Measurements from ENCODE around the gene LHX3.

The LHX3 gene

GRCh38 chr9:136235709-136236455 is 31.0 kb upstream of the LHX3 start:
- H3K4me3 ChIP-seq (ENCODE audit: low read depth in 1 of 2, low read length in 1 of 2): no peak overlapping the region
- no peaks in the 10 kb centered on the region for H3K36me3 ChIP-seq
- peaks cover 20 to 21% of the 10 kb centered on the region in 2 experiments for H3K4me1 ChIP-seq (ENCODE audit: control insufficient read depth in 1 of 2, insufficient read depth in 1 of 2, low read depth in 1 of 2, low read length in 1 of 2)
- H3K27ac ChIP-seq: no peak overlapping the region
- no peak for TF ChIP-seq CTCF (IDR thresholded peaks at IDR 0.05)
- H3K9me3 ChIP-seq: no peaks in the 10 kb centered on the region
- H3K27me3 ChIP-seq: no peaks in the 10 kb centered on the region

- no peaks in the 10 kb centered on the region for H3K36me3 ChIP-seq
Measured at GRCh38 chr9:136235171-136235570, 30.2 kb upstream of the LHX3 start.

GRCh38 chr9:136234597-136234996 is 29.7 kb upstream of the LHX3 start:
- Histone ChIP-seq H3K27me3 (no peaks in the 10 kb centered on the region), H3K9me3 (no peaks in the 10 kb centered on the region), H3K4me3 (ENCODE audit: low read depth in 1 of 2, low read length in 1 of 2) (no peak overlapping the region), H3K36me3 (no peaks in the 10 kb centered on the region), H3K27ac (no peak overlapping the region), H3K4me1 (ENCODE audit: control insufficient read depth in 1 of 2, insufficient read depth in 1 of 2, low read depth in 1 of 2, low read length in 1 of 2) (peaks cover 20 to 21% of the 10 kb centered on the region in 2 experiments)
- TF ChIP-seq CTCF (IDR thresholded peaks at IDR 0.05): no peak

More at GRCh38 chr9:136235171-136235570, 30.2 kb upstream of the LHX3 start:
- Histone ChIP-seq H3K9me3 (no peaks in the 10 kb centered on the region), H3K4me1 (ENCODE audit: control insufficient read depth in 1 of 2, insufficient read depth in 1 of 2, low read depth in 1 of 2, low read length in 1 of 2) (peaks cover 20 to 21% of the 10 kb centered on the region in 2 experiments), H3K4me3 (ENCODE audit: low read depth in 1 of 2, low read length in 1 of 2) (no peak overlapping the region), H3K27ac (no peak overlapping the region), H3K27me3 (no peaks in the 10 kb centered on the region)
- TF ChIP-seq CTCF (IDR thresholded peaks at IDR 0.05): no peak

GRCh38 chr9:136233868-136234267 is 28.9 kb upstream of the LHX3 start:
- H3K9me3 ChIP-seq: no peaks in the 10 kb centered on the region
- no peaks in the 10 kb centered on the region for H3K27me3 ChIP-seq
- no peak overlapping the region for H3K27ac ChIP-seq
- H3K36me3 ChIP-seq: no peaks in the 10 kb centered on the region
- H3K4me1 ChIP-seq (ENCODE audit: control insufficient read depth in 1 of 2, insufficient read depth in 1 of 2, low read depth in 1 of 2, low read length in 1 of 2): peaks cover 20 to 21% of the 10 kb centered on the region in 2 experiments
- no peak overlapping the region for H3K4me3 ChIP-seq (ENCODE audit: low read depth in 1 of 2, low read length in 1 of 2)
- TF ChIP-seq CTCF (IDR thresholded peaks at IDR 0.05): no peak

GRCh38 chr9:136233411-136233810 is 28.5 kb upstream of the LHX3 start:
- no peaks in the 10 kb centered on the region for H3K36me3 ChIP-seq
- no peak overlapping the region for H3K4me3 ChIP-seq (ENCODE audit: low read depth in 1 of 2, low read length in 1 of 2)
- no peaks in the 10 kb centered on the region for H3K27me3 ChIP-seq
- no peak for TF ChIP-seq CTCF (IDR thresholded peaks at IDR 0.05)
- H3K9me3 ChIP-seq: no peaks in the 10 kb centered on the region
- peaks cover 20 to 21% of the 10 kb centered on the region in 2 experiments for H3K4me1 ChIP-seq (ENCODE audit: control insufficient read depth in 1 of 2, insufficient read depth in 1 of 2, low read depth in 1 of 2, low read length in 1 of 2)
- H3K27ac ChIP-seq: no peak overlapping the region

Measured in neutrophil (primary cell).